Panc1 (cell line): ENCODE measurements around the gene BCL2. TPM values are rescaled to one million over a fixed set of nuclear protein-coding genes. Genes with fewer than 3 reads are reported as not detected.

Source experiments
- ATAC-seq: fragments of 200-7000 bp; cut with Tn5 transposase; 2 replicates; pipeline ENCODE4 v1.9.1; 2020; ENCODE audit warnings: mild to moderate bottlenecking, moderate library complexity
- BruUV-seq: library from RNA; stranded (reverse); fragments of 400-500 nt; replicated peaks from 2 replicates; lab custom pipeline; 2021; lab: Mats Ljungman, UMichigan
- CTCF ChIA-PET: fragments of 300-600 bp; sonication (Branson Sonifier 250); formaldehyde crosslinking; loops from one replicate; lab custom pipeline; 2022; ENCODE audit warnings: antibody characterized with exemption; lab: Charles Lee
- POLR2A ChIA-PET: fragments of 300-600 bp; sonication (Branson Sonifier 250); formaldehyde crosslinking; loops from one replicate; lab custom pipeline; 2022; ENCODE audit warnings: antibody characterized with exemption; lab: Charles Lee
- DNase-seq: peaks from one replicate; pipeline ENCODE4 v3.0.0-alpha.2; 2010; ENCODE audit warnings: low read depth, low spot score
- H3K27ac ChIP-seq: 2 replicates; pipeline ENCODE4 v1.5.1; 2011; ENCODE audit warnings: mild to moderate bottlenecking, low read length, inconsistent platforms
- H3K27me3 ChIP-seq: fragments of 200-500 bp; sonication (Bioruptor generic); 2 replicates; pipeline ENCODE4 v1.6.0; 2014; ENCODE audit warnings: low read length, inconsistent platforms; ENCODE audit not compliant: control insufficient read depth, insufficient read depth
- H3K36me3 ChIP-seq: fragments of 200-500 bp; sonication (Bioruptor generic); 2 replicates; pipeline ENCODE4 v1.5.1; 2014; ENCODE audit warnings: inconsistent platforms, mild to moderate bottlenecking, low read length, moderate library complexity; ENCODE audit not compliant: control insufficient read depth, insufficient read depth
- H3K4me1 ChIP-seq: 2 replicates; pipeline ENCODE4 v1.5.1; 2011; ENCODE audit warnings: inconsistent platforms, mild to moderate bottlenecking, low read length, moderate library complexity; ENCODE audit not compliant: control insufficient read depth, insufficient read depth
- H3K4me3 ChIP-seq, 2 experiments: 2 replicates each; pipeline ENCODE4 v1.5.1; 2011 to 2012; ENCODE audit warnings: low read depth in 2 of 2, low read length in 2 of 2, mild to moderate bottlenecking in 2 of 2, inconsistent platforms in 1 of 2, moderate library complexity in 1 of 2
- H3K9me3 ChIP-seq: fragments of 200-500 bp; sonication (Bioruptor generic); 2 replicates; pipeline ENCODE4 v1.5.1; 2014; ENCODE audit warnings: low read depth, mild to moderate bottlenecking, inconsistent platforms, low read length, moderate library complexity; ENCODE audit not compliant: control insufficient read depth, insufficient read depth
- CTCF ChIP-seq: fragments of 450-650 bp; IDR thresholded peaks from 2 replicates; pipeline ENCODE4 v1.5.1; 2017; ENCODE audit warnings: mild to moderate bottlenecking
- POLR2AphosphoS5 ChIP-seq: IDR thresholded peaks from 2 replicates; pipeline ENCODE4 v1.6.1; 2012; ENCODE audit warnings: mild to moderate bottlenecking, low read depth, low read length, moderate library complexity
- SIN3A ChIP-seq: IDR thresholded peaks from 2 replicates; pipeline ENCODE4 v1.6.1; 2012; ENCODE audit warnings: low read depth, mild to moderate bottlenecking, low read length, moderate library complexity, borderline replicate concordance; ENCODE audit not compliant: insufficient read depth
- TCF7L2 ChIP-seq: IDR thresholded peaks from 2 replicates; pipeline ENCODE4 v1.6.1; 2011; ENCODE audit warnings: mild to moderate bottlenecking, low read depth, low read length, inconsistent platforms
- in situ Hi-C: cut with HindIII; loops from 2 replicates; pipeline ENCODE4 v1.10.0; 2016; ENCODE audit warnings: low sequenced_read_pairs, low pct_unique_long_range_greater_than_20kb
- intact Hi-C: fragments of 100-400 bp; cut with micrococcal nuclease; formaldehyde crosslinking; loops from one replicate; pipeline ENCODE4 v1.10.0; 2022; ENCODE audit not compliant: unreplicated experiment
- total RNA-seq: library from RNA; stranded (reverse); gene quantifications from one replicate; pipeline ENCODE4 v1.2.1, GENCODE V29; 2021; ENCODE audit not compliant: unreplicated experiment
- TF ChIP-seq, protein P1 (sequence below), 2 experiments: IDR thresholded peaks; 2 replicates each; pipeline ENCODE4 v1.6.1; 2011 to 2012; ENCODE audit warnings: low read depth in 2 of 2, control low read depth in 1 of 2, low read length in 1 of 2, mild to moderate bottlenecking in 1 of 2, moderate library complexity in 1 of 2; ENCODE audit not compliant: insufficient read depth in 1 of 2

The BCL2 gene
- total RNA-seq, 1 experiment from 2014 or later: 0.72 TPM

DNA sequence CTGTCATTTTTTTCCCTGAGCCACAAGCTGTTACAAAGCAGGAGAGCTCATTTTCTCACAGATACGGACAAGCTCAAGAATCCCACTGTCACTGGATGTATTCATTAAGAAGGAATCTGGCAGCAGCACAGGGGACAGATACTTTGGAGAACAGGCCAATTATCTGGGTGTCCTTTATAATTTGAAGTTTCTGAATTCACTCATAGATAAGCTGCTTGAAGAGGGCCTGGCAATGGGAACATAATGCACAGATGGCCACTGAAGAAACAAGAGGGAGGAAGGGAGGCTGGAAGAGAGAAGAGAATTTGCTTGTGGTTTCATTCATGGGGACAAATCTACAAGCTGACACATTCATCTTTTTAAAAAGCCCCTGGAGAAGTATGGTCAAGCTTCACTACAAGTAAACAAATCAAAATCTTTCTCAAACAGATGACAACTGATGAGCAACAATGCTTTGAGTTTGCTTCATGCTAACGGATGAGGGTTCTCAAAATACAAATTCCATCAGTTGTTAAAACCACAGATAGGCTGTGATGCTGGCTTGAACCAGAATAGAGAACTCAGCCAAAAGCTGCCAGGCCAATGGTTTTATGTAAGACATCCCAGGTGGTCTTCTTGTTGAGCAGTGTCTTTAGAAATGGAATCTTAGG lies 11.9 kb downstream of the BCL2 start:
- ATAC-seq: no peak
- no TSS peak for BruUV-seq
- ChIA-PET POLR2A (interaction anchor here (0.6 kb wide), 1 partner anchor 680 kb away, joined by 15 read pairs; no protein-coding TSS in a partner anchor), CTCF (no interaction called here)
- no peak overlapping the region for H3K27ac ChIP-seq
- H3K4me1 ChIP-seq: no peaks in the 10 kb centered on the region
- TF ChIP-seq TCF7L2: no peak
- TF ChIP-seq, protein P1, sequence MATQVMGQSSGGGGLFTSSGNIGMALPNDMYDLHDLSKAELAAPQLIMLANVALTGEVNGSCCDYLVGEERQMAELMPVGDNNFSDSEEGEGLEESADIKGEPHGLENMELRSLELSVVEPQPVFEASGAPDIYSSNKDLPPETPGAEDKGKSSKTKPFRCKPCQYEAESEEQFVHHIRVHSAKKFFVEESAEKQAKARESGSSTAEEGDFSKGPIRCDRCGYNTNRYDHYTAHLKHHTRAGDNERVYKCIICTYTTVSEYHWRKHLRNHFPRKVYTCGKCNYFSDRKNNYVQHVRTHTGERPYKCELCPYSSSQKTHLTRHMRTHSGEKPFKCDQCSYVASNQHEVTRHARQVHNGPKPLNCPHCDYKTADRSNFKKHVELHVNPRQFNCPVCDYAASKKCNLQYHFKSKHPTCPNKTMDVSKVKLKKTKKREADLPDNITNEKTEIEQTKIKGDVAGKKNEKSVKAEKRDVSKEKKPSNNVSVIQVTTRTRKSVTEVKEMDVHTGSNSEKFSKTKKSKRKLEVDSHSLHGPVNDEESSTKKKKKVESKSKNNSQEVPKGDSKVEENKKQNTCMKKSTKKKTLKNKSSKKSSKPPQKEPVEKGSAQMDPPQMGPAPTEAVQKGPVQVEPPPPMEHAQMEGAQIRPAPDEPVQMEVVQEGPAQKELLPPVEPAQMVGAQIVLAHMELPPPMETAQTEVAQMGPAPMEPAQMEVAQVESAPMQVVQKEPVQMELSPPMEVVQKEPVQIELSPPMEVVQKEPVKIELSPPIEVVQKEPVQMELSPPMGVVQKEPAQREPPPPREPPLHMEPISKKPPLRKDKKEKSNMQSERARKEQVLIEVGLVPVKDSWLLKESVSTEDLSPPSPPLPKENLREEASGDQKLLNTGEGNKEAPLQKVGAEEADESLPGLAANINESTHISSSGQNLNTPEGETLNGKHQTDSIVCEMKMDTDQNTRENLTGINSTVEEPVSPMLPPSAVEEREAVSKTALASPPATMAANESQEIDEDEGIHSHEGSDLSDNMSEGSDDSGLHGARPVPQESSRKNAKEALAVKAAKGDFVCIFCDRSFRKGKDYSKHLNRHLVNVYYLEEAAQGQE (IDR thresholded peaks at IDR 0.05; ENCODE audit: insufficient read depth in 1 of 2, low read depth in 2 of 2, low read length in 1 of 2): no peak
- no peak for TF ChIP-seq SIN3A
- no peak for TF ChIP-seq CTCF
- no peak for TF ChIP-seq POLR2AphosphoS5
- in situ Hi-C loops (no loop called here), intact Hi-C loops (no loop called here)
- no peak overlapping the region for H3K4me3 ChIP-seq
- no peaks in the 10 kb centered on the region for H3K27me3 ChIP-seq
- H3K9me3 ChIP-seq: no peaks in the 10 kb centered on the region
- DNase-seq: no peak
- H3K36me3 ChIP-seq: no peaks in the 10 kb centered on the region

- CTCF ChIA-PET: interaction anchor here (0.6 kb wide), 1 partner anchor 132 kb away, joined by 4 read pairs; no protein-coding TSS in a partner anchor
- H3K27me3 ChIP-seq: no peaks in the 10 kb centered on the region
- H3K4me3 ChIP-seq: no peak overlapping the region
- BruUV-seq: no TSS peak
- in situ Hi-C loops: no loop called here
- H3K27ac ChIP-seq: no peak overlapping the region
- DNase-seq (no peak), ATAC-seq (no peak)
- H3K4me1 ChIP-seq: no peaks in the 10 kb centered on the region
- intact Hi-C loops: no loop called here
- POLR2A ChIA-PET: no interaction called here
- no peaks in the 10 kb centered on the region for H3K9me3 ChIP-seq
- TF ChIP-seq, protein P1 (IDR thresholded peaks at IDR 0.05; ENCODE audit: insufficient read depth in 1 of 2, low read depth in 2 of 2, low read length in 1 of 2): no peak
- no peak for TF ChIP-seq TCF7L2
- no peak for TF ChIP-seq POLR2AphosphoS5
- TF ChIP-seq CTCF: no peak
- TF ChIP-seq SIN3A: no peak
- H3K36me3 ChIP-seq: no peaks in the 10 kb centered on the region
Observed at GRCh38 chr18:63306819-63307550, 12.6 kb downstream of the BCL2 start.
